ENCODE results near the gene FN3KRP. TPM values are rescaled to one million over a fixed set of nuclear protein-coding genes. Genes with fewer than 3 reads are reported as not detected.

The FN3KRP gene
- polyA plus RNA-seq, 1 of the 3 experiments (the other 2 are of a cell fraction), result 68.2 TPM

DNA sequence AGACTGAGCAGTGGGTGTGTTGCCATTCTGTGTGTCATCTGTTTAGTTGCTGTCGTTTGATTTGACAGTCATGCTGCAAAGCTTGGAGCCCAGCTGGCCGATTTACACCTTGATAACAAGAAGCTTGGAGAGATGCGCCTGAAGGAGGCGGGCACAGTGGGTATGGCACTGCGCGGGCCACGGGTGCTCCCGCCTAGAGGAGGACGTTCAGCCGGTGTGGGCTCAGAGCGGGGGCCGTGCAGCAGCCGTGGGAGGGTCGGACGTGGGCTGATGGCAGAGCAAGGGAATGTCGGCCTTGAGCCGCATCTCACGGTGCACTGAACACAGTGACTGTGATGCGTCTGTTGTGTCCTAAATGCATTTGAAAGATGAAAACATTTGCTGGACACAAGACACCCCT is 3.7 kb downstream of the FN3KRP start:
- TF ChIP-seq MXI1 (IDR thresholded peaks at IDR 0.05; ENCODE audit: low read depth, low read length), result no peak
- TF ChIP-seq TEAD4 (IDR thresholded peaks at IDR 0.05; ENCODE audit: borderline replicate concordance, insufficient read depth), result no peak
- no peak for TF ChIP-seq FOXJ3 (CRISPR knock-in tag; IDR thresholded peaks at IDR 0.05)
- no peak for TF ChIP-seq CTCF (IDR thresholded peaks at IDR 0.05)
- no peak for TF ChIP-seq YY1 (IDR thresholded peaks at IDR 0.05; ENCODE audit: low read depth)
- TF ChIP-seq MAX (IDR thresholded peaks at IDR 0.05; ENCODE audit: low read depth), result no peak
- TF ChIP-seq MEF2A (IDR thresholded peaks at IDR 0.05; ENCODE audit: borderline replicate concordance, low read depth), result no peak
- no peak for TF ChIP-seq ELF1 (IDR thresholded peaks at IDR 0.05)
- no peak for TF ChIP-seq NRF1 (IDR thresholded peaks at IDR 0.05; ENCODE audit: low read depth, low read length)
- TF ChIP-seq PBX3 (IDR thresholded peaks at IDR 0.05), result no peak
- Histone ChIP-seq H3F3A (replicated peaks; ENCODE audit: insufficient read depth) (peaks cover 5% of the 10 kb centered on the region), H3K4me1 (ENCODE audit: control insufficient read depth in 1 of 2, insufficient read depth in 2 of 2, low read depth in 1 of 2, low read length in 1 of 2) (peaks cover 0 to 13% of the 10 kb centered on the region in 2 experiments; a peak in 1 of 4 replicates), H2AFZ (ENCODE audit: low read depth) (no peak overlapping the region), H3K9me3 (no peaks in the 10 kb centered on the region), H3K79me2 (ENCODE audit: insufficient read depth) (peaks cover 28% of the 10 kb centered on the region), H3K4me2 (no peak overlapping the region), H3K9ac (no peak overlapping the region), H3K27ac (ENCODE audit: low read depth in 2 of 2, low read length in 1 of 2) (no peak overlapping the region), H3K27me3 (ENCODE audit: insufficient read depth) (no peaks in the 10 kb centered on the region), H3K36me3 (replicated peaks in 1 of 2; ENCODE audit: control insufficient read depth in 1 of 2, insufficient read depth in 2 of 2, low read length in 1 of 2) (peaks cover 24% of the 10 kb centered on the region in 2 experiments), H3K4me3 (ENCODE audit: low read depth in 2 of 2, low read length in 1 of 2) (no peak overlapping the region), H3K9me2 (no peaks in the 10 kb centered on the region), H4K20me1 (ENCODE audit: insufficient read depth) (peaks cover 7% of the 10 kb centered on the region; the same call in 1 of the 2 replicates)
- DNase-seq, result no peak
- CTCF ChIA-PET, result no interaction called here
- POLR2A ChIA-PET, result no interaction called here
- WGBS (ENCODE audit: low lambda C conversion rate), result 91% methylated on average over 19 of the region's 19 CpGs

GRCh38 chr17:82722341-82723013 is 6.0 kb downstream of the FN3KRP start:
- Histone ChIP-seq H3K79me2 (ENCODE audit: insufficient read depth) (peaks cover 19% of the 10 kb centered on the region), H3K4me1 (ENCODE audit: control insufficient read depth in 1 of 2, insufficient read depth in 2 of 2, low read depth in 1 of 2, low read length in 1 of 2) (peaks cover 0 to 5% of the 10 kb centered on the region in 2 experiments; a peak in 1 of 4 replicates), H3K36me3 (replicated peaks in 1 of 2; ENCODE audit: control insufficient read depth in 1 of 2, insufficient read depth in 2 of 2, low read length in 1 of 2) (peaks cover 28 to 35% of the 10 kb centered on the region in 2 experiments), H3K27me3 (ENCODE audit: insufficient read depth) (no peaks in the 10 kb centered on the region), H3K27ac (ENCODE audit: low read depth in 2 of 2, low read length in 1 of 2) (no peak overlapping the region), H2AFZ (ENCODE audit: low read depth) (no peak overlapping the region), H3K9me2 (no peaks in the 10 kb centered on the region), H4K20me1 (ENCODE audit: insufficient read depth) (peaks cover 7% of the 10 kb centered on the region; the same call in 1 of the 2 replicates), H3F3A (replicated peaks; ENCODE audit: insufficient read depth) (peaks cover 5% of the 10 kb centered on the region), H3K4me2 (no peak overlapping the region), H3K4me3 (ENCODE audit: low read depth in 2 of 2, low read length in 1 of 2) (no peak overlapping the region), H3K9me3 (no peaks in the 10 kb centered on the region), H3K9ac (no peak overlapping the region)
- no peak for DNase-seq
- POLR2A ChIA-PET, result no interaction called here
- CTCF ChIA-PET, result interaction anchor here (0.8 kb wide), 1 partner anchor 24 kb away, joined by 3 read pairs; no protein-coding TSS in a partner anchor
- TF ChIP-seq MEF2A (IDR thresholded peaks at IDR 0.05; ENCODE audit: borderline replicate concordance, low read depth) (no peak), ZBTB33 (IDR thresholded peaks at IDR 0.05; ENCODE audit: borderline replicate concordance, low read depth) (no peak), POLR2AphosphoS5 (IDR thresholded peaks at IDR 0.05; ENCODE audit: low read depth, low read length) (no peak), SMC3 (IDR thresholded peaks at IDR 0.05; ENCODE audit: low read depth, low read length) (no peak), FOXM1 (IDR thresholded peaks at IDR 0.05; ENCODE audit: low read depth) (no peak), JUND (IDR thresholded peaks at IDR 0.05) (no peak), RFX5 (IDR thresholded peaks at IDR 0.05; ENCODE audit: low read length) (no peak), USF1 (IDR thresholded peaks at IDR 0.05; ENCODE audit: borderline replicate concordance, low read depth) (no peak), CHD2 (IDR thresholded peaks at IDR 0.05; ENCODE audit: low read length, partially characterized antibody) (no peak), MXI1 (IDR thresholded peaks at IDR 0.05; ENCODE audit: low read depth, low read length) (no peak), RAD21 (IDR thresholded peaks at IDR 0.05; ENCODE audit: low read length) (no peak), RXRA (IDR thresholded peaks at IDR 0.05; ENCODE audit: borderline replicate concordance, low read depth) (no peak), TCF12 (IDR thresholded peaks at IDR 0.05) (no peak), FOXJ3 (CRISPR knock-in tag; IDR thresholded peaks at IDR 0.05) (no peak), EZH2phosphoT487 (IDR thresholded peaks at IDR 0.05; ENCODE audit: borderline replicate concordance, low read depth) (no peak), NFIC (IDR thresholded peaks at IDR 0.05; ENCODE audit: borderline replicate concordance) (no peak), TAF1 (IDR thresholded peaks at IDR 0.05; ENCODE audit: borderline replicate concordance, low read depth, low read length) (no peak)
- WGBS (ENCODE audit: low lambda C conversion rate), result 94% methylated on average over 19 of the region's 19 CpGs

Data from SK-N-SH (cell line).